WERI-Rb-1 (cell line): ENCODE measurements around the gene EPS8.

Experiments
- DNase-seq: peaks from one replicate; pipeline ENCODE4 v3.0.0-alpha.2; 2020
- H3K27ac ChIP-seq: fragments of 250-450 bp; sonication (Bioruptor Pico); 2 replicates; pipeline ENCODE4 v1.5.1; 2020; ENCODE audit warnings: mild to moderate bottlenecking, moderate library complexity
- H3K27me3 ChIP-seq: fragments of 250-450 bp; sonication (Bioruptor Pico); 2 replicates; pipeline ENCODE4 v1.5.1; 2021; ENCODE audit warnings: mild to moderate bottlenecking, low read depth, moderate library complexity; ENCODE audit not compliant: insufficient read depth, severe bottlenecking
- H3K36me3 ChIP-seq: fragments of 250-450 bp; sonication (Bioruptor Pico); 2 replicates; pipeline ENCODE4 v1.5.1; 2020; ENCODE audit warnings: mild to moderate bottlenecking, moderate library complexity
- H3K4me3 ChIP-seq: 2 replicates; pipeline ENCODE4 v1.5.1; 2011; ENCODE audit warnings: low read depth, mild to moderate bottlenecking, control low read depth, low read length
- H3K9me3 ChIP-seq: fragments of 250-450 bp; sonication (Bioruptor Pico); 2 replicates; pipeline ENCODE4 v1.5.1; 2021; ENCODE audit warnings: mild to moderate bottlenecking, moderate library complexity; ENCODE audit not compliant: severe bottlenecking
- CTCF ChIP-seq: IDR thresholded peaks from 2 replicates; pipeline ENCODE4 v1.5.1; 2011; ENCODE audit warnings: low read depth, mild to moderate bottlenecking, control low read depth, inconsistent platforms, low read length

EPS8 gene

GRCh38 chr12:15581006-15581405 is 208.2 kb downstream of the EPS8 start:
- peaks cover 4% of the 10 kb centered on the region for H3K9me3 ChIP-seq
- no peaks in the 10 kb centered on the region for H3K36me3 ChIP-seq
- no peak for TF ChIP-seq CTCF
- DNase-seq, result no peak
- H3K27ac ChIP-seq, result no peak overlapping the region
- H3K27me3 ChIP-seq, result no peaks in the 10 kb centered on the region
- no peak overlapping the region for H3K4me3 ChIP-seq

- H3K9me3 ChIP-seq, result peaks cover 4% of the 10 kb centered on the region
- H3K27me3 ChIP-seq, result no peaks in the 10 kb centered on the region
- no peak for TF ChIP-seq CTCF
- no peak for DNase-seq
- H3K36me3 ChIP-seq, result no peaks in the 10 kb centered on the region
- no peak overlapping the region for H3K4me3 ChIP-seq
- no peak overlapping the region for H3K27ac ChIP-seq
Measured at GRCh38 chr12:15580431-15580830, 208.8 kb downstream of the EPS8 start.

- TF ChIP-seq CTCF, result no peak
Measured at GRCh38 chr12:15575671-15576541, 213.3 kb downstream of the EPS8 start.

GRCh38 chr12:15574353-15574752 is 214.8 kb downstream of the EPS8 start:
- no peaks in the 10 kb centered on the region for H3K9me3 ChIP-seq
- no peak overlapping the region for H3K27ac ChIP-seq
- DNase-seq, result no peak
- no peaks in the 10 kb centered on the region for H3K27me3 ChIP-seq
- no peaks in the 10 kb centered on the region for H3K36me3 ChIP-seq
- H3K4me3 ChIP-seq, result no peak overlapping the region
- TF ChIP-seq CTCF, result no peak

More at GRCh38 chr12:15575671-15576541, 213.3 kb downstream of the EPS8 start:
- Histone ChIP-seq H3K4me3 (no peak overlapping the region), H3K9me3 (no peaks in the 10 kb centered on the region), H3K27me3 (no peaks in the 10 kb centered on the region), H3K36me3 (no peaks in the 10 kb centered on the region), H3K27ac (no peak overlapping the region)
- no peak for DNase-seq
